Body of pancreas (tissue), 4 donors: ENCODE measurements around the gene FOXD3. TPM values are rescaled to one million over a fixed set of nuclear protein-coding genes. Genes with fewer than 3 reads are reported as not detected.
A peak's percentile ranks its signal among the peaks of the same experiment; 100 is the strongest.

Experiments used
- ATAC-seq: fragments of 150-250 bp; one replicate; pipeline ENCODE4 v1.9.1; 2016
- DNase-seq, 4 donors: peaks; one replicate each; pipeline ENCODE4 v3.0.0-alpha.2; 2019
- H3K27ac ChIP-seq, 4 donors: fragments of 200-600 bp; sonication (generic); 1 replicate in 3 of 4; 2 replicates in 1 of 4; pipeline versions ENCODE4 v1.5.1 to v1.6.1; 2016 to 2019; ENCODE audit warnings: mild to moderate bottlenecking in 1 of 4, mixed read lengths in 1 of 4, moderate library complexity in 1 of 4
- H3K27me3 ChIP-seq, 2 donors: fragments of 200-600 bp; sonication (generic); one replicate each; pipeline ENCODE4 v1.6.0; 2016; ENCODE audit warnings: mild to moderate bottlenecking in 1 of 2
- H3K36me3 ChIP-seq, 2 donors: fragments of 200-600 bp; sonication (generic); replicated peaks in 1 of 2; 2 replicates each; pipeline ENCODE4 v1.5.1; 2016; ENCODE audit warnings: low read depth in 2 of 2; ENCODE audit not compliant: insufficient read depth in 1 of 2
- H3K4me1 ChIP-seq: fragments of 200-600 bp; sonication (generic); one replicate; pipeline ENCODE4 v1.6.0; 2016
- H3K4me3 ChIP-seq, 2 donors: fragments of 200-600 bp; sonication (generic); 1 replicate in 1 of 2; 2 replicates in 1 of 2; pipeline ENCODE4 v1.5.1; 2016 to 2019
- H3K9me3 ChIP-seq, 3 donors: fragments of 200-600 bp; sonication (generic); 1 replicate in 2 of 3; 2 replicates in 1 of 3; pipeline ENCODE4 v1.5.1; 2016
- CTCF ChIP-seq, 7 experiments: fragments of 450-650 bp in 4 of 7; fragments of 200-600 bp in 3 of 7; sonication (generic) in 3 of 7; IDR thresholded peaks; one replicate each; pipeline ENCODE4 v1.5.1; 2016 to 2019; ENCODE audit warnings: antibody characterized with exemption in 7 of 7
- POLR2A ChIP-seq, 3 donors: fragments of 450-650 bp; IDR thresholded peaks; one replicate each; pipeline ENCODE4 v1.6.1; 2016; ENCODE audit warnings: antibody characterized with exemption in 3 of 3, mild to moderate bottlenecking in 2 of 3
- WGBS, 2 donors: methylation state at CpG; one replicate each; pipeline ENCODE4 v1.1.5; 2017; 5-methylcytosine and 5-hydroxymethylcytosine counted together
- intact Hi-C: fragments of 100-400 bp; cut with DNase I; formaldehyde crosslinking; loops from one replicate; pipeline ENCODE4 v1.15.1; 2023
- total RNA-seq, 2 donors: library from RNA; depleted of rRNA; stranded (reverse); fragments of >200 nt; gene quantifications; one replicate each; pipeline ENCODE4 v1.1.0, GENCODE V29; 2016

Gene FOXD3
- total RNA-seq, 2 donors from 2014 or later, result 0.26 TPM; not detected in 1

- 13 to 21% methylated on average over 39 of the region's 39 CpGs for WGBS, 2 donors
- TF ChIP-seq CTCF (IDR thresholded peaks at IDR 0.05) (no peak), POLR2A (IDR thresholded peaks at IDR 0.05) (no peak)
- peaks cover 16 to 96% of the 10 kb centered on the region in 2 donors for H3K27me3 ChIP-seq
- no peaks in the 10 kb centered on the region for H3K9me3 ChIP-seq
- intact Hi-C loops, result no loop called here
- H3K27ac ChIP-seq, result no peak overlapping the region
- ATAC-seq (no peak), DNase-seq (no peak)
- H3K4me3 ChIP-seq, result no peak overlapping the region
- peaks cover 52% of the 10 kb centered on the region for H3K4me1 ChIP-seq
- H3K36me3 ChIP-seq, result no peaks in the 10 kb centered on the region
Observed at GRCh38 chr1:63321066-63321784, 1.1 kb upstream of the FOXD3 start.

DNA sequence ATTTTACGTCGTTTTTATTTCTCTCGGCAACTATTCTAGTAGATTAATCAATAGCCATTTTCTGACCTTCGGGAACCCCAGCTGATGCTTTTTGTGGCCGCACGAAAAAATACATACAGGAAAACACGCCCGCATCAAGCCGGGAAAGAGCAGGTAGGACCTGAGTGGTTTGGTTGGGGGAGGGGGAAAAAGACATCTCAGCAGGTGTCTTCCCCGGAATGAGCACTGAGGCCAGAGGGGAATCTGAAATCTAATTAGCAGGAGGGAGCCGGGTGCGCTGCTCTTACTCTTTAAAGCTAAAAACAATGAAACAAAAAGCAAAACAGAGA, 618 bp upstream of the FOXD3 start:
- Histone ChIP-seq H3K9me3 (no peaks in the 10 kb centered on the region), H3K27me3 (peaks cover 13 to 96% of the 10 kb centered on the region in 2 donors), H3K4me1 (peaks cover 49% of the 10 kb centered on the region), H3K27ac (no peak overlapping the region), H3K4me3 (peak overlapping the region in 1 of 2 donors; percentile 25), H3K36me3 (no peaks in the 10 kb centered on the region)
- no peak for ATAC-seq
- no peak for TF ChIP-seq CTCF (IDR thresholded peaks at IDR 0.05)
- TF ChIP-seq POLR2A (IDR thresholded peaks at IDR 0.05), result no peak
- 6 to 10% methylated on average over 12 of the region's 12 CpGs for WGBS, 2 donors
- intact Hi-C loops, result no loop called here
- DNase-seq, result no peak

- peaks cover 35% of the 10 kb centered on the region for H3K4me1 ChIP-seq
- no peak overlapping the region for H3K27ac ChIP-seq
- peak in 1 of 4 donors; percentile 37 for DNase-seq
- H3K4me3 ChIP-seq, result no peak overlapping the region
- WGBS, 2 donors, result 5 to 20% methylated on average over 3 to 83 of the region's 104 CpGs
- H3K36me3 ChIP-seq, result no peaks in the 10 kb centered on the region
- ATAC-seq, result no peak
- intact Hi-C loops, result no loop called here
- peaks cover 12 to 96% of the 10 kb centered on the region in 2 donors for H3K27me3 ChIP-seq
- TF ChIP-seq POLR2A (IDR thresholded peaks at IDR 0.05), result no peak
- TF ChIP-seq CTCF (IDR thresholded peaks at IDR 0.05), result no peak
- no peaks in the 10 kb centered on the region for H3K9me3 ChIP-seq
Observed at GRCh38 chr1:63322944-63323864, 837 bp downstream of the FOXD3 start.

GRCh38 chr1:63323865-63324778, 1.8 kb downstream of the FOXD3 start:
- 9 to 15% methylated on average over 17 to 93 of the region's 114 CpGs for WGBS, 2 donors
- Histone ChIP-seq H3K9me3 (no peaks in the 10 kb centered on the region), H3K27me3 (peaks cover 12 to 87% of the 10 kb centered on the region in 2 donors), H3K27ac (no peak overlapping the region), H3K4me3 (no peak overlapping the region), H3K4me1 (peaks cover 34% of the 10 kb centered on the region), H3K36me3 (no peaks in the 10 kb centered on the region)
- ATAC-seq (no peak), DNase-seq (no peak)
- TF ChIP-seq CTCF (IDR thresholded peaks at IDR 0.05) (no peak), POLR2A (IDR thresholded peaks at IDR 0.05) (no peak)
- intact Hi-C loops, result no loop called here
